Transverse colon (tissue), 4 donors: ENCODE measurements around the gene LRRC36. TPM values are rescaled to one million over a fixed set of nuclear protein-coding genes. Genes with fewer than 3 reads are reported as not detected.

Source experiments
- DNase-seq: peaks from one replicate; pipeline ENCODE4 v3.0.0-alpha.2; 2019
- H3K27ac ChIP-seq, 4 donors: fragments of 200-600 bp; sonication (generic); 2 replicates each; pipeline ENCODE4 v1.5.1; 2016 to 2018; ENCODE audit warnings: inconsistent platforms in 4 of 4
- H3K27me3 ChIP-seq: fragments of 200-600 bp; sonication (generic); 2 replicates; pipeline ENCODE4 v1.5.1; 2017; ENCODE audit warnings: inconsistent platforms
- H3K36me3 ChIP-seq, 4 donors: fragments of 200-600 bp; sonication (generic); 2 replicates each; pipeline ENCODE4 v1.5.1; 2017 to 2019; ENCODE audit warnings: inconsistent platforms in 4 of 4
- H3K4me1 ChIP-seq, 4 donors: fragments of 200-600 bp; sonication (generic); 2 replicates each; pipeline ENCODE4 v1.5.1; 2017 to 2020; ENCODE audit warnings: inconsistent platforms in 4 of 4
- H3K4me3 ChIP-seq, 4 donors: fragments of 200-600 bp; sonication (generic); 1 replicate in 1 of 4; 2 replicates in 3 of 4; pipeline versions ENCODE4 v1.5.1 to v1.6.1; 2017 to 2019; ENCODE audit warnings: inconsistent platforms in 4 of 4
- H3K9me3 ChIP-seq, 2 donors: fragments of 200-600 bp; sonication (generic); 2 replicates each; pipeline ENCODE4 v1.5.1; 2017 to 2019; ENCODE audit warnings: inconsistent platforms in 2 of 2
- EP300 ChIP-seq: sonication (generic); formaldehyde crosslinking; IDR thresholded peaks from one replicate; pipeline ENCODE4 v1.6.1; 2017; ENCODE audit warnings: antibody characterized with exemption, low read depth
- POLR2A ChIP-seq: fragments of 450-650 bp; IDR thresholded peaks from one replicate; pipeline ENCODE4 v1.6.1; 2016; ENCODE audit warnings: antibody characterized with exemption, mild to moderate bottlenecking, moderate library complexity
- POLR2AphosphoS5 ChIP-seq, 3 donors: sonication (generic); formaldehyde crosslinking; IDR thresholded peaks; one replicate each; pipeline ENCODE4 v1.6.1; 2016; ENCODE audit warnings: antibody characterized with exemption in 3 of 3
- WGBS, 2 donors: methylation state at CpG; one replicate each; pipeline ENCODE4 v1.1.5; 2018; ENCODE audit warnings: low coverage in 1 of 2; 5-methylcytosine and 5-hydroxymethylcytosine counted together
- in situ Hi-C, 4 donors: fragments of 200-750 bp; cut with MboI; loops; one replicate each; pipeline versions ENCODE4 v1.15.0 to v1.15.1; 2017; ENCODE audit warnings: low sequenced_read_pairs in 3 of 4, low pct_ligation_motif_present in 1 of 4, low pct_unique_long_range_greater_than_20kb in 1 of 4
- intact Hi-C: fragments of 100-400 bp; cut with DNase I; formaldehyde crosslinking; loops from one replicate; pipeline ENCODE4 v1.15.1; 2023; ENCODE audit warnings: low total_unique reads
- total RNA-seq, 4 donors: library from RNA; depleted of rRNA; stranded (reverse); fragments of >200 nt; gene quantifications; one replicate each; pipeline ENCODE4 v1.1.0, GENCODE V29; 2016
- TF ChIP-seq, protein P1 (sequence below), 5 experiments: fragments of 200-600 bp in 3 of 5; fragments of 450-650 bp in 2 of 5; sonication (generic) in 3 of 5; IDR thresholded peaks; 1 replicate in 2 of 5; 2 replicates in 3 of 5; pipeline ENCODE4 v1.5.1; 2016 to 2017; ENCODE audit warnings: antibody characterized with exemption in 5 of 5, inconsistent platforms in 3 of 5, mild to moderate bottlenecking in 2 of 5, moderate library complexity in 1 of 5

Gene LRRC36
- total RNA-seq, 4 donors from 2014 or later = 0.79 TPM; not detected in 3

- TF ChIP-seq POLR2A (no peak), POLR2AphosphoS5 (IDR thresholded peaks at IDR 0.05) (no peak), EP300 (no peak)
- TF ChIP-seq, protein P1, sequence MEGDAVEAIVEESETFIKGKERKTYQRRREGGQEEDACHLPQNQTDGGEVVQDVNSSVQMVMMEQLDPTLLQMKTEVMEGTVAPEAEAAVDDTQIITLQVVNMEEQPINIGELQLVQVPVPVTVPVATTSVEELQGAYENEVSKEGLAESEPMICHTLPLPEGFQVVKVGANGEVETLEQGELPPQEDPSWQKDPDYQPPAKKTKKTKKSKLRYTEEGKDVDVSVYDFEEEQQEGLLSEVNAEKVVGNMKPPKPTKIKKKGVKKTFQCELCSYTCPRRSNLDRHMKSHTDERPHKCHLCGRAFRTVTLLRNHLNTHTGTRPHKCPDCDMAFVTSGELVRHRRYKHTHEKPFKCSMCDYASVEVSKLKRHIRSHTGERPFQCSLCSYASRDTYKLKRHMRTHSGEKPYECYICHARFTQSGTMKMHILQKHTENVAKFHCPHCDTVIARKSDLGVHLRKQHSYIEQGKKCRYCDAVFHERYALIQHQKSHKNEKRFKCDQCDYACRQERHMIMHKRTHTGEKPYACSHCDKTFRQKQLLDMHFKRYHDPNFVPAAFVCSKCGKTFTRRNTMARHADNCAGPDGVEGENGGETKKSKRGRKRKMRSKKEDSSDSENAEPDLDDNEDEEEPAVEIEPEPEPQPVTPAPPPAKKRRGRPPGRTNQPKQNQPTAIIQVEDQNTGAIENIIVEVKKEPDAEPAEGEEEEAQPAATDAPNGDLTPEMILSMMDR (IDR thresholded peaks at IDR 0.05) = no peak
- peaks cover 0 to 21% (median 20%) of the 10 kb centered on the region in 4 donors for H3K4me1 ChIP-seq
- no peak overlapping the region for H3K27ac ChIP-seq
- H3K27me3 ChIP-seq = no peaks in the 10 kb centered on the region
- WGBS, 2 donors = 89% methylated on average over 14 of the region's 14 CpGs; no CpG with 5 or more reads in 1 of the 2 donors
- no peaks in the 10 kb centered on the region for H3K36me3 ChIP-seq
- DNase-seq = no peak
- no peaks in the 10 kb centered on the region for H3K9me3 ChIP-seq
- in situ Hi-C loops = loop anchor here in 1 of 4 donors (25.0 kb wide), 1 partner anchor 106 kb away; the partner anchor contains the start of gene TPPP3
- H3K4me3 ChIP-seq = no peak overlapping the region
- intact Hi-C loops = loop anchor here (5.0 kb wide), 1 partner anchor 116 kb away; no protein-coding TSS in a partner anchor
These were observed 44.8 kb upstream of the LRRC36 start for GRCh38 chr16:67281536-67282446.

DNA sequence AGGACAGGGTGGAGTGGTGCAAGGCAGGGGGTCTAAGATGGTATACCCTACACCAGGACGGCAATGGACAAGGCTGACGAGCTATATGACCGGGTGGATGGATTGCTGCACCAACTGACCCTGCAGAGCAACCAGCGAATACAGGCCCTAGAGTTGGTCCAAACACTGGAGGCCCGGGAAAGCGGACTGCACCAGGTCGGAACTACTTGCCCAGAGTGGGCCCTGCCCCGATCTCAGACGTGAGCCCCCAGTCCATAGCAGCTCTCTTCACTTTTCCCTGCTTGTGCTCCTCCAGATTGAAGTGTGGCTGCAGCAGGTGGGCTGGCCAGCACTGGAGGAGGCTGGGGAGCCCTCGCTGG lies 44.2 kb upstream of the LRRC36 start:
- 99% methylated on average over 10 of the region's 10 CpGs; no CpG with 5 or more reads in 1 of the 2 donors for WGBS, 2 donors
- H3K4me1 ChIP-seq = peaks cover 0 to 21% (median 19%) of the 10 kb centered on the region in 4 donors
- TF ChIP-seq POLR2A = no peak
- TF ChIP-seq, protein P1 (IDR thresholded peaks at IDR 0.05) = no peak
- TF ChIP-seq EP300 = no peak
- TF ChIP-seq POLR2AphosphoS5 (IDR thresholded peaks at IDR 0.05) = no peak
- no peaks in the 10 kb centered on the region for H3K27me3 ChIP-seq
- DNase-seq = no peak
- in situ Hi-C loops = loop anchor here in 1 of 4 donors (25.0 kb wide), 1 partner anchor 105 kb away; the partner anchor contains the start of gene TPPP3
- no peaks in the 10 kb centered on the region for H3K36me3 ChIP-seq
- H3K27ac ChIP-seq = no peak overlapping the region
- no peaks in the 10 kb centered on the region for H3K9me3 ChIP-seq
- intact Hi-C loops = loop anchor here (5.0 kb wide), 1 partner anchor 115 kb away; no protein-coding TSS in a partner anchor
- no peak overlapping the region for H3K4me3 ChIP-seq

- WGBS, 2 donors = 88 to 95% methylated on average over 3 to 7 of the region's 7 CpGs
- no peak for DNase-seq
- Histone ChIP-seq H3K4me3 (no peak overlapping the region), H3K27ac (no peak overlapping the region), H3K9me3 (no peaks in the 10 kb centered on the region), H3K36me3 (no peaks in the 10 kb centered on the region), H3K4me1 (peaks cover 0 to 14% (median 11%) of the 10 kb centered on the region in 4 donors), H3K27me3 (no peaks in the 10 kb centered on the region)
- in situ Hi-C loops = loop anchor here in 1 of 4 donors (25.0 kb wide), 1 partner anchor 104 kb away; the partner anchor contains the start of gene TPPP3
- TF ChIP-seq, protein P1 (IDR thresholded peaks at IDR 0.05) = no peak
- intact Hi-C loops = loop anchor here (5.0 kb wide), 1 partner anchor 114 kb away; no protein-coding TSS in a partner anchor
These were observed 43.4 kb upstream of the LRRC36 start for GRCh38 chr16:67283039-67283825.
